ENCODE measurements around the gene C17orf113.
"Not testable (repeated sequence)": the region's sequence is repeated elsewhere in the genome, so short reads cannot be mapped to it uniquely, and the experiment has no call there.

Gene C17orf113

DNA sequence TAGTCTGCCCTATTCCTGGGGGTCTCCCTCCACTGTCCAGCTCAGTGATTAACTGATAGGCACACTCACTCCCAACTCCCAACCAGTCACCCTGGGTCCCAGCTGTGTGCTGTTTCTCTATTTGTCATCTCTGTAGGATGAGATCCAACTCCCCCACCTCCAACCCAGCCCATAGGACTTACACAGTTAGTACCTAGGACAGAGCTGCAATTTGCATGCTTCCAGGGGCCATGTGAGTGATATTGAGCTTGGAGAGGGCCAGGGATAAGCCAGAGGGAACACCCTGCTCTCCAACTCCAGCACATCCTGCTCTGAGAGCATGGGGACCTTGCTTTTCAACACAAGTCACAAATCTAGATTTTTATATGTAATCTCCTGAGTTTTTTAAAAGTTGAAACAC is 8.8 kb downstream of the C17orf113 start:
- no peak for DNase-seq (ENCODE audit: low spot score)

DNA sequence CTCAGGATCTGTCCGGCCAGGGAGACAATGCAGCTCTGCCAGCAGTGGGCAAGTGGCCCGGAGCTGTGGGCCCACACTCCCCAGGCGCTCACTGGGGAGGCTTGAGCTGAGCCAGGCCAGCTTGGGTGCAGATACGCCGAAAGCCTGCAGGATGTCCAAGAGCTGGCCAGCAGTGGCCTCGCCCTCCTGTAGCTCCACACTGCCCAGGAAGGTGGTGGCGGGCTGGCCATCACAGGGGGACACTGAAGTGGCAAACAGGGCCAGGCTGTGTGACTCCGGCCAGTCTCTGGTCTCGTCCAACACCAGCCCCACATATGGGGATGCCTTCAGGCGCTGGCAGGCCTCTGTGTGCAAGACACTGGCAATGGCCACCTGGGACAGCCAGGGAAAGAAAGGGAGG is 9.6 kb downstream of the C17orf113 start:
- DNase-seq (ENCODE audit: low spot score), result no peak

- DNase-seq (ENCODE audit: low spot score), result no peak
Observed at GRCh38 chr17:42039794-42040763, 10.3 kb downstream of the C17orf113 start.

GRCh38 chr17:42038221-42038973 is 12.0 kb downstream of the C17orf113 start:
- DNase-seq (ENCODE audit: low spot score), result no peak

GRCh38 chr17:42034059-42034458 is 16.3 kb downstream of the C17orf113 start:
- DNase-seq (ENCODE audit: low spot score), result no peak

DNA sequence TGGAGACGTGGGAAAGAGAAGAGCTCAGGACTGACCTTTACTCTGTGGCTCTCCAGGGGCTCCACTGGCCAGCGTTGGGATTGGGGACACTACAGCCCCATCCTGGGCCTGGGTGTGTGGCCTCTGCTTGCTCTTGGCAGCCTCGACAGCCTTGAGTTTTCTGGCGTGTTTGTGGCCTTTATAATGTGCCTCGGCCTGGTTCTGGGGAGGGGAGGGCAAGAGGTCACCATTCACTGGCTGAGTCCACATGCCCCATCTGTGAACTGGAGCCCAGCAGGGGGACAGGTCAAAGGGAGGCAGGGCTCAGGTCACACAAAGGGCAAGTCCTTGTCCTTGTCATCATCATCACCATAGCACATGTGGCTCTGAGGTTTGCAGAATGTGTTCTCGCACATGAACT is 18.8 kb downstream of the C17orf113 start:
- DNase-seq (ENCODE audit: low spot score), result no peak

DNA sequence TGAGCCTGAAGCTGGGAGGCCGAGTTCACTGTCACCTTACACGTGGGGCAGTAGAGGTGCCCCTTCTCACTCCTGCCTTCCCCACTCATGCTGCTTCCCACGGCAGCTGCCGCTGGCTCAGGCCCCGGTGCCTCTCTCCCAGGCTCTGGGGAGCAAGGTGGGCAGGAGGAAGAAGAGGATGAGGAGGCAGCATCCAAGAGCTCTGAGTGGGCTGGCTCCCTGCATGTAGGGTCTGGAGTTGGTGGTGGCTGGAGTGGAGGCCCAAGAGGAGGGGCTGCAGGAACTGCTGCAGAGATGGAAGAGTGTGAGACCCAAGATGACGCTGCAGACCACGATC is 21.6 kb downstream of the C17orf113 start:
- DNase-seq (ENCODE audit: low spot score), result no peak

- no peak for DNase-seq (ENCODE audit: low spot score)
Observed at GRCh38 chr17:42027961-42028790, 22.2 kb downstream of the C17orf113 start.

DNA sequence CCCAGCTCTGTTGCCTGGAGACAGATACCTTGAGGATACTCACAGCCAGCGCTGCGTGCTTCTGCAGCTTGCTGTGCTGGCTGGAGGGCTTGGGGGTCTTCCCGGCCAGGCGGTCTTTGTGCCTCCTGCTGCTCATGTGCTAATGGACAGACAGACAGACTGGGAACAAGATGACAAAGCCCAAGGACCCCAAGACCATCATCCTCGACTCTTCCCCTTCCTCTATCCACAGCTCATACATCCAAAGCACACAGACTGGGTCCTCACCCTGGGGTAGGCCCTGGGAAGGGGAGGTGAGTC is 22.9 kb downstream of the C17orf113 start:
- no peak for DNase-seq (ENCODE audit: low spot score)

- DNase-seq (ENCODE audit: low spot score), result no peak
Observed at GRCh38 chr17:42026857-42027589, 23.4 kb downstream of the C17orf113 start.

DNA sequence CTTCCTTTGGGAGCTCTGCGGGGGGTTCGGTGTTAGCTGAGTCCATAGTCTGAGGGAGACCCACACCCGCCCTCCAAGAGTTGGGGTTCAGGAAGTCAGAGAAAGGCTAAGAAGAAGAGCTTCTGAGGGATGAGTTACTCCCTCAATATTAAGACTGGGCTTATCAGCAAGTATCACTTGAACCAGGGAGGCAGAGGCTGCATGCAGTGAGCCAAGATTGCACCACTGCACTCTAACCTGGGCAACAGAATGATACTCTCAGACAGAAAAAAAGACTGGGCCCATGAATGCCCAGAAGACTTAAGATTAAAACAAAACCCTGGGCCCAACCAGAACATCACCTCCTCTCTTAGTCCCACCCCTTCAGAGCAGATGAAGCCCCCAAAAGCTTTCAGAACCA is 24.5 kb downstream of the C17orf113 start:
- DNase-seq (ENCODE audit: low spot score), result no peak

GRCh38 chr17:42025191-42025579 is 25.2 kb downstream of the C17orf113 start:
- no peak for DNase-seq (ENCODE audit: low spot score)

DNA sequence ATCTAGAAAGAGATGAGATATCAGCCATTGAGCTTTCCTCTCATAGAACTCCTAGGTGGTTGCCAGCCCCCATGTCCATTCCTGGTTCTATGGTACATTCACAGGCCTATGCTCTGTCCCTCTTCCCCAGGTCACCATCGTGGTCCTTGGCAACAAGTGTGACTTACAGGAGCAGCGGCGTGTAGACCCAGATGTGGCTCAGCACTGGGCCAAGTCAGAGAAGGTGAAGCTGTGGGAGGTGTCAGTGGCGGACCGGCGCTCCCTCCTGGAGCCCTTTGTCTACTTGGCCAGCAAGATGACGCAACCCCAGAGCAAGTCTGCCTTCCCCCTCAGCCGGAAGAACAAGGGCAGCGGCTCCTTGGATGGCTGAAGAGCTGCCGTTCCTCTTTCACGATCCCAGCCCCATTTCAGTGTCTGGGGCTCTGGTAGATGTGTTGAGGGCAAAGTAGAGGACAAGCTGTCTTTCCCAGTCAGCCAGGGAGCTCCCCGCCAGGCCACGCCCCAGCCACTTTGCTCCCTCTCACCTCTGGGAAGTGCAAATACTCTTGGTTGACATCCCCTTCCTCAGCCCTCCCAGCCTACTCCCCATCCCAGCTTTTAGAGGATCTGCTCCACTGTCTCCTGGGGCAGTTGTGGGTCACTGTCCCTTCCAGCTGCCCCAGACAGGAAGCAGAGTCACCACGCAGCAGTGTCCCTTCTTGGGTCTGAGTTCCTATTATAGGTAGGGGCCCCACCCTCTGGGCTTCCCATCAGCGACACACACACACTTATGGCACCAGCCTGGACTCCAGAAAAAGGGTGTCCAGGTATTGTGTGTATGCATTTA is 26.7 kb downstream of the C17orf113 start:
- DNase-seq (ENCODE audit: low spot score), result no peak

DNA sequence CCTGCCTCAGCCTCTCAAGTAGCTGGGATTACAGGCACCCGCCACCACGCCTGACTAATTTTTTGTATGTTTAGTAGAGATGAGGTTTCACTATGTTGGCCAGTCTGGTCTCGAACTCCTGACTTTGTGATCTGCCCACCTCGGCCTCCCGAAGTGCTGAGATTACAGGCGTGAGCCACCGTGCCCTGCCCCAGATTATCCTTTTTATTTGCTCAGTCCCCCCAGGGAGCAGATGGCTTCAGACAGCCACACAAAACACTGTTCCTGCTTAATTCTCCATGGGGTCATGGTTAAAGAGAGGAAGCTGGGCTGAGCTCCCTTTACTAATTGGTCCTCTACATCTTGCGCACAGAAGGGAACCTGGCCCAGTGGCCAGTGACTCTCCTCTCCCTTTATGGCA is 29.6 kb downstream of the C17orf113 start:
- DNase-seq (ENCODE audit: low spot score), result not testable (repeated sequence)

DNA sequence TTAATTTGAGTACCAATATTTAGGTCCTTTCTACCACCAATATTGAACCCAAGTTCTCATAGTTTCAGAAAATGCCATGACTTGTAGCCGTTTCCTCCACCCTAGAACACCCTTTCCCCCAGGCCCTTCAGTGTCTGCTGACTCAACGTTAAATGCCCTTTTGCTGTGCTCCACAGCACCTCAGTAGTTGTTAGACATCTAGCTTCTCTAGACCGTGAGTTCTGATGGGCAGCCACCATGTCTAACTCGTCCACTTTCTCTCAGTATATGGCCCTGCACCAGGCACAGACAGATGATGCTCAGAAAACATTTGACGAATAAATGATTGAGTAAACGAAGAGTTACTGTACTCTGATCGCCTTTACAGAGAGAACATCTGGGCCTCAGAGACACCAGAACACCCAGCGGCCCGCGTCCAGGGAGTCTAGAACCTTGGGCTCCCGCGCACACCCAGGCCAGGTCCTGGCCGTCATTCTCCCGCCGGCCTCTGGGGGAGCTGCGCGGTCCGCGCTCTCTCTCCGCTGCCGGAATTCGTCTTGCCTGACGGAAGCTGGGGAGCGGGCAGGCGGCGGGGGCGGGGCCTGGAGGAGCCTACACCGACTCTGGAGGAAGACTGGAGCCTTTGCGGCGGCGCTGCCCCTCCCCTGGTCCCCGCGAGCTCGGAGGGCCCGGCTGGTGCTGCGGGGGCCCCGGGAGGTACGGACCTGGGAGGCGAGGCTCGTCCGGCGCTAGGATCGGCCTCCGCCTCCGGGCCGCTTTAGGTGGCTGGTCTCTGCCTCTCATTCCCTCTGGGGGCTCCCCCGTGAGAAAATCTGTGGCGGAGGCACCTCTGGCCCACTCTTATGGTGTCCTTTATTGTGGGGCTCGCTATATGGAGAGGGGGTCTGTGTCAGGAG is 30.6 kb downstream of the C17orf113 start, which contains the start of gene NKIRAS2:
Gene NKIRAS2, plus strand, starts transcription at position 582 of the 896 bp plus-strand sequence. CDS start 1,488 bp downstream, outside the sequence.
- DNase-seq (ENCODE audit: low spot score), result peak; percentile 92

GRCh38 chr17:42018988-42019387 is 31.4 kb downstream of the C17orf113 start:
- no peak for DNase-seq (ENCODE audit: low spot score)

DNA sequence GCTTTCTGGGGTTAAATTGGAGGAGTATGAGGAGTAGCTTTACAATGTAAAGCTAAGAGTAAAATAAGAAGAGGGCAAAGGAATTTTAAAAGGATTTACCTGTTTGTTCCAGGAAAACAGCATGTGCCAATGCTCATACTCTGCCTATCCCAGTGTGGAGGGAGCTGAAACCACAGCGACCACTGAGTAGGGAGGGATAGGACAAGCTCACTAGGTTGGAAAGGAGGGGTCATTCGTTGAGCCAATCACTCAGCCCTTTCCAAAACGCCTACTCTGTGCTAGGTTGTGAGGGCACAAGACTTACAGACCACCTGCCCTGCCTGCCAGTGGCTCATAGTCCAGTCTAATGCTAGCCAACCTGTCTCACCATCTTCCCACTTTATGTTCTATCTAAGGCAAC is 32.1 kb downstream of the C17orf113 start:
- no peak for DNase-seq (ENCODE audit: low spot score)

DNA sequence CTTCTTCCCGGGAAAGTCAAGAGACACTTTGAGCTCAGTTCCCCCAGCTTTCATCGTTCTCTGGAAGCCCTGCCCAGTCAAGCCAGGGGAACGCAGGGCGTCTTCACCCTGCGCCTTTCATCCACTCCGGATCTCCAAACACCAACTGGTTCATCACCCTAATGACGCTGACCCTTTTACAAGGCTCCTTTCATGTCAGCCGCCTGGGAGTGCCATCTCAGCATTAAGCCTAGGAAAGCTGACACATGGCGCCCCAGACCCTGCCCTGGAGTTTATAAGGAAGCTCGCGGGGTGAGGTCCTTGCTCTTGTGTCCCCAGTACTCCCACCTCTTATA is 32.6 kb downstream of the C17orf113 start:
- DNase-seq (ENCODE audit: low spot score), result peak; percentile 84

DNA sequence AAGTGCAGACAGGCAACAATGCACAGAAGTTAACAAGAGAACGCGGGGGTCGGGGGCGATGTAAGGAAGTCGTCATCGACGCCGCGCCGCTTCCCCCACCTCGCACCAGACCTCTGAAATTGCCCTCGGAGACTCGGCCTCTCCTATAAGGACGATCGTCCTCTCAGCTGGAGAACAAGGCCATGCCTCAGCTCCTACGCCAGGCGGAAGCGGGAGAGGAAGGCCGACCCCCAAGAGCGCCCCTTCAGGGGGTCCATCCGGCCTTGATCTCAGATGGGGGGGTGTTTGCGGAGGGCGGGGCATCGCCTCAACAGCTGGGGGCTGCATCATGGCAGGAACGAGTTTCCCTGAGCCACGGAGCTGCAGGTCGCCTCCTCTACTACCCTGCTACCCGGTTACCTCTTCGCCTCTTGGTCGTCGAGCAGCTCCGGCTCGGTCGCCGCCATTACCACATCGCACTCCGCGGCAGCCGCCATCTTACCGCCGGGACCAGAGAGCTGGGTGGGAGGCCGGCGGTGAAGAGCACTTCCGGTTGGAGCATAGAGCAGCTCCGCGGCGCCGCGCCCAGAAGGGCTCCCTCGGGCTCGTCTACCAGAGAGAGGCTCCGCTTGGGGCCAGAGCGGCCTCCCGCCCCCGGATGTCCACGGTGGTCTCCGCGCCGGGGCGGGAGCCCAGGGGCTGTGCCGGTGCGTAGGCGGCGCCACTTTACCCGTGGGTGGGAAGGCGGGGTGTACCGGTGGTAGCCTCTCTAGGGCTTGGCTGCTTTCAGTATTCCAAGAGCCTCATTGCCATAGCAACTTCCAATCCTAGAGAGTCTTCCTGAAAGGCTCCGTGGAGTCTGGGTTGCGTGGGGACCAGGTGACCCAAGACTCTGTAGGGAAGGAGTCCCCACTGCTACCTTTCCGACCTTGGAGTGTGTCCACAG is 33.2 kb downstream of the C17orf113 start, which contains the start of gene DNAJC7:
Gene DNAJC7, minus strand, starts transcription at position 499 of the 925 bp plus-strand sequence. Its CDS starts 23 bp downstream, at position 476.
- DNase-seq (ENCODE audit: low spot score), result peak; percentile 94

Measured in RKO (cell line).